ENCODE data around the gene PTPN14. TPM values are rescaled to one million over a fixed set of nuclear protein-coding genes. Genes with fewer than 3 reads are reported as not detected.

PTPN14 gene
- total RNA-seq, 4 donors from 2014 or later, result 42.8 to 63.8 (median 50.4) TPM

DNA sequence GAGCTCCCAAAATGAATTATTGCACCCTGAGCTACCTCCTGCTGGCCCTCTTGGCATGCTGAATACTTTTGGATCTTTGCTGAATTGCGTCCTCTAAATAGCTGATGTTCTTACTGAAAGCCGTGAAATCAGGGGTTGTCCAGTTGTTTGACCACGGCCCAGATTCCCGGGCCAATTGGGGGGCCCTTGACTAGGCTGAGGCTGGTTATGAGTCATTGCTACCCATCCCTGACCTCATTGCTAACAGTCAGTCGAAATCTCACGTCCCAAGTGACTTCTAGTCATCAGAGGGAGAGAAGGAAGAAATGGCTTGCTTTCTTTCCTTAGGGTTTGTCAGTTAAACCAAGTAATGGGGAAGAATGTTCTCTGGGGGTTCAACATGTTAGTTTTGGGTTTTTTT is 233.0 kb downstream of the PTPN14 start:
- Histone ChIP-seq H3K27me3 (no peaks in the 10 kb centered on the region), H3K4me3 (no peak overlapping the region), H3K9me3 (no peaks in the 10 kb centered on the region), H3K36me3 (peaks cover 0 to 11% of the 10 kb centered on the region in 2 donors), H3K27ac (peak overlapping the region; percentile 6 to 84 (median 56)), H3K4me1 (peaks cover 24 to 35% of the 10 kb centered on the region in 2 donors)
- TF ChIP-seq, protein P1, sequence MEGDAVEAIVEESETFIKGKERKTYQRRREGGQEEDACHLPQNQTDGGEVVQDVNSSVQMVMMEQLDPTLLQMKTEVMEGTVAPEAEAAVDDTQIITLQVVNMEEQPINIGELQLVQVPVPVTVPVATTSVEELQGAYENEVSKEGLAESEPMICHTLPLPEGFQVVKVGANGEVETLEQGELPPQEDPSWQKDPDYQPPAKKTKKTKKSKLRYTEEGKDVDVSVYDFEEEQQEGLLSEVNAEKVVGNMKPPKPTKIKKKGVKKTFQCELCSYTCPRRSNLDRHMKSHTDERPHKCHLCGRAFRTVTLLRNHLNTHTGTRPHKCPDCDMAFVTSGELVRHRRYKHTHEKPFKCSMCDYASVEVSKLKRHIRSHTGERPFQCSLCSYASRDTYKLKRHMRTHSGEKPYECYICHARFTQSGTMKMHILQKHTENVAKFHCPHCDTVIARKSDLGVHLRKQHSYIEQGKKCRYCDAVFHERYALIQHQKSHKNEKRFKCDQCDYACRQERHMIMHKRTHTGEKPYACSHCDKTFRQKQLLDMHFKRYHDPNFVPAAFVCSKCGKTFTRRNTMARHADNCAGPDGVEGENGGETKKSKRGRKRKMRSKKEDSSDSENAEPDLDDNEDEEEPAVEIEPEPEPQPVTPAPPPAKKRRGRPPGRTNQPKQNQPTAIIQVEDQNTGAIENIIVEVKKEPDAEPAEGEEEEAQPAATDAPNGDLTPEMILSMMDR (IDR thresholded peaks at IDR 0.05 in 4 of 5, conservative IDR thresholded peaks at IDR 0.05 in 1 of 5), result no peak
- TF ChIP-seq POLR2A (IDR thresholded peaks at IDR 0.05), result no peak
- intact Hi-C loops (cut with DNase I; ENCODE audit: low total_unique reads), result loop anchor here (5.0 kb wide), 1 partner anchor 36 kb away; the partner anchor contains the start of gene SMYD2
- peak in 1 of 2 donors; percentile 17 for ATAC-seq
- DNase-seq, result no peak
- in situ Hi-C loops (cut with MboI; ENCODE audit: low sequenced_read_pairs in 4 of 4), result no loop called here

DNA sequence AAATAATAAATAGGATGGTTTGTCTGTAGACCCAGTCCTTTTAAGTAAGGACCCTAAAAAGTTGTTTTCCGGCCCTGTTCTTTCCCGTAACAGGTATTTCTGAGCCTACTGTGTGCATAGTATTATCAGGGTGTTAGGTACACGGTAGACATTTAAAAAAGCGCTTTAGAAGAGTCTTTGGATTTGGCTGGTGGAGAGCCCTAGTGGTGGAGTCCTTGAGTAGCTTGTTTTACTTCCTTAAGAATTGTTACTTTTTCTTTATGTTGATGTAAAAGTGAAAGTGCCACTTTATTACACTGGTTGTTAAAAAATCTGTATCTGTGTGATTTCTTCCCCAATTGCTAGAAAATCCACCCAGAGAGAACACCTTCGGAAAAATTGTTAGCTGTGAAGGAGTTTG is 233.7 kb downstream of the PTPN14 start:
- Histone ChIP-seq H3K4me3 (no peak overlapping the region), H3K36me3 (peaks cover 0 to 11% of the 10 kb centered on the region in 2 donors), H3K27ac (peak overlapping the region; percentile 44 to 84 (median 72)), H3K4me1 (peaks cover 29 to 38% of the 10 kb centered on the region in 2 donors), H3K27me3 (no peaks in the 10 kb centered on the region), H3K9me3 (no peaks in the 10 kb centered on the region)
- in situ Hi-C loops (cut with MboI; ENCODE audit: low sequenced_read_pairs in 4 of 4), result no loop called here
- no peak for DNase-seq
- no peak for TF ChIP-seq POLR2A (IDR thresholded peaks at IDR 0.05)
- TF ChIP-seq, protein P1 (IDR thresholded peaks at IDR 0.05 in 4 of 5, conservative IDR thresholded peaks at IDR 0.05 in 1 of 5), result peak in 2 of 5 experiments; percentile 15 to 16
- no peak for ATAC-seq
- intact Hi-C loops (cut with DNase I; ENCODE audit: low total_unique reads), result loop anchor here (5.0 kb wide), 1 partner anchor 35 kb away; the partner anchor contains the start of gene SMYD2

GRCh38 chr1:214317300-214317699 is 234.1 kb downstream of the PTPN14 start:
- ATAC-seq, result no peak
- no peak overlapping the region for H3K4me3 ChIP-seq
- H3K27me3 ChIP-seq, result no peaks in the 10 kb centered on the region
- no peaks in the 10 kb centered on the region for H3K9me3 ChIP-seq
- H3K27ac ChIP-seq, result peak overlapping the region; percentile 44 to 84 (median 72)
- TF ChIP-seq POLR2A (IDR thresholded peaks at IDR 0.05), result no peak
- intact Hi-C loops (cut with DNase I; ENCODE audit: low total_unique reads), result loop anchor here (5.0 kb wide), 1 partner anchor 35 kb away; the partner anchor contains the start of gene SMYD2
- DNase-seq, result no peak
- in situ Hi-C loops (cut with MboI; ENCODE audit: low sequenced_read_pairs in 4 of 4), result no loop called here
- peaks cover 32 to 41% of the 10 kb centered on the region in 2 donors for H3K4me1 ChIP-seq
- H3K36me3 ChIP-seq, result peaks cover 0 to 11% of the 10 kb centered on the region in 2 donors

DNA sequence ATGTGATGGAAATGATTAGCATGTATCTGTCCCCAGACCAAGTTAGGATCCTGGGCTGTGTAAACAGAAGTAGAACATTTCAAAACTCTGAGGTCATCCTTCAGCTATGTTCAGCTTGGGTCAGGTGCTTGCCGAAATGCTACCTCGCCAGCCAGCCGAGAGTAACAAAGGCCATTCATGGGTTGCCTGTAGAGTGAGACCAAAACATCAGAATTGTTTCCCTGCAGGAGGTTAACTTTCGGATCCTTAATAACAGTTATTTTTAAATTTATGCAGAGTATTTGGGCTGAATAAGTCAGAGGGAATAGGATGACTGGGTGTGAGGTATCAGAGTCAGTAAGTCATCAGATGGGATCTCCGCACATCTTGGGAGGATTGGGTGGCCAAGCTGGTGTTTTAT is 234.8 kb downstream of the PTPN14 start:
- H3K4me3 ChIP-seq, result no peak overlapping the region
- TF ChIP-seq, protein P1 (IDR thresholded peaks at IDR 0.05 in 4 of 5, conservative IDR thresholded peaks at IDR 0.05 in 1 of 5), result no peak
- H3K27me3 ChIP-seq, result no peaks in the 10 kb centered on the region
- peaks cover 40 to 48% of the 10 kb centered on the region in 2 donors for H3K4me1 ChIP-seq
- H3K27ac ChIP-seq, result peak overlapping the region; percentile 44 to 84 (median 72)
- no peaks in the 10 kb centered on the region for H3K9me3 ChIP-seq
- in situ Hi-C loops (cut with MboI; ENCODE audit: low sequenced_read_pairs in 4 of 4) (no loop called here), intact Hi-C loops (cut with DNase I; ENCODE audit: low total_unique reads) (loop anchor here (1.0 to 5.0 kb wide), 2 partner anchors 34 to 55 kb away; partner anchors contain the start of gene SMYD2)
- peaks cover 0 to 11% of the 10 kb centered on the region in 2 donors for H3K36me3 ChIP-seq
- DNase-seq (peak; percentile 45 to 72), ATAC-seq (peak; percentile 89 to 93)

DNA sequence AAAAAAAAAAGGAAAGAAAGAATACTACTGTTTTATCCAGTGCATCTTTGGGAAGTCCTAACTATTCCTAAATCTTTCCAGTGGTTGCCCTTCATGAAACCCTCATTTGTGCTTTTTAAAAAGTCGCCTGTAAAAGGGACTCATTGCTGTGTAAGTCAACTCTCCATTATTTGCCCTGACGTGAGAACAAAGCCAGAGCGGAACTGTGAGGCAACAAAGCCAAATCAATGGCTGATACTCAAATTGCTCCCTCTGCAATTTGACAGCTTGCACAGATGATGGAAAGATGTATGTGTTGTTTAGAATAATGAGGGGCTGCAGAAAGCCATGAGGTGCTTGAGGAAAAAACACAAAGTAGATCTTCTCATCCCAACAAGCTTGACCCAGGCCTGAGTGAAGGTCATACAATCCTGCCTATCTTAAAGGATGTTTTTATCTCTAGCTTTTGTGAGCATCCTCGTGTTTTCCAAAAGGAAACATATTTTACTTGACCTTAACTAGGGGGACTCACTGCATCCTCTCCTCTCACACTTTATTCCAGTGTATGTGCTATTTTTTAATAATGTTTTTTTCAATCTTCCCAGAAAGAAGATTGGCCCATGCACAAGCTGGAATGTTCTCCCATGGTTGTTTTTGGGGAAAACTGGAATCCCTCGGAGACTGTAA is 237.1 kb downstream of the PTPN14 start:
- no peak for ATAC-seq
- intact Hi-C loops (cut with DNase I; ENCODE audit: low total_unique reads) (no loop called here), in situ Hi-C loops (cut with MboI; ENCODE audit: low sequenced_read_pairs in 4 of 4) (no loop called here)
- no peaks in the 10 kb centered on the region for H3K27me3 ChIP-seq
- peaks cover 40 to 53% of the 10 kb centered on the region in 2 donors for H3K4me1 ChIP-seq
- TF ChIP-seq POLR2A (IDR thresholded peaks at IDR 0.05), result no peak
- TF ChIP-seq, protein P1 (IDR thresholded peaks at IDR 0.05 in 4 of 5, conservative IDR thresholded peaks at IDR 0.05 in 1 of 5), result no peak
- no peak overlapping the region for H3K4me3 ChIP-seq
- peak overlapping the region in 2 of 4 donors; percentile 68 to 84 for H3K27ac ChIP-seq
- DNase-seq, result no peak
- H3K36me3 ChIP-seq, result peaks cover 0 to 8% of the 10 kb centered on the region in 2 donors
- no peaks in the 10 kb centered on the region for H3K9me3 ChIP-seq
